ENCODE measurements around the gene ATP6V0E2.

ATP6V0E2 gene

DNA sequence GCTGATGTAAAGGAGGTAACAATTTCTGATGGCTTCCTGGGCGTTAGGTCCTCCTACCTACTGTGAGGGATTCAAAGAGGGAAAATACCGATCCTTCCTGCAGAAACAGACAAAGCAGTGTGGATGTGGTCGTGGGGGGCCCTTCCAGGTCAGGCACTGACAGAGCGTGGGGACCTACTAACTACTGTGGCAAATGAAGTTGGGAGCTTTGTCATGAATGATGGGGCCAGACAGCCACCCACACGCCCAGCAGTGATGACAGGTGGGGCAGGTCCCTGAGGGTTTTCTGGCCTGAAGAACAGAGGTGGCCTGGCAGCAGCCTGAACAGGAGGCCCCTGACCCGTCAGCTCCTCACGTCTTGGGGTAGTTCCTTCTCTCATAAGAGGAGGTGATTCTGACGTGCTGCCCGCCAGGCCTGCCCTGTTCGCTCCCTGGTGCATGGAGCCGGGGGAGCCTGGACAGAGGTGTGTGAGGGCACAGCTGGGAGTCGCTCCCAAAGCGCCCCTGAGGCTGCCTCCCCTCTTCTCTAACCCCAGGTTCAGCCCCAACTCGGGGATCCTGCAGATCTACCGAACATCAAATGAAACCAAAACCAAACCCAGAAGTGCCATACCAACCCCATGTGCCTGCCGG is 4.2 kb downstream of the ATP6V0E2 start:
- TF ChIP-seq, protein P1, sequence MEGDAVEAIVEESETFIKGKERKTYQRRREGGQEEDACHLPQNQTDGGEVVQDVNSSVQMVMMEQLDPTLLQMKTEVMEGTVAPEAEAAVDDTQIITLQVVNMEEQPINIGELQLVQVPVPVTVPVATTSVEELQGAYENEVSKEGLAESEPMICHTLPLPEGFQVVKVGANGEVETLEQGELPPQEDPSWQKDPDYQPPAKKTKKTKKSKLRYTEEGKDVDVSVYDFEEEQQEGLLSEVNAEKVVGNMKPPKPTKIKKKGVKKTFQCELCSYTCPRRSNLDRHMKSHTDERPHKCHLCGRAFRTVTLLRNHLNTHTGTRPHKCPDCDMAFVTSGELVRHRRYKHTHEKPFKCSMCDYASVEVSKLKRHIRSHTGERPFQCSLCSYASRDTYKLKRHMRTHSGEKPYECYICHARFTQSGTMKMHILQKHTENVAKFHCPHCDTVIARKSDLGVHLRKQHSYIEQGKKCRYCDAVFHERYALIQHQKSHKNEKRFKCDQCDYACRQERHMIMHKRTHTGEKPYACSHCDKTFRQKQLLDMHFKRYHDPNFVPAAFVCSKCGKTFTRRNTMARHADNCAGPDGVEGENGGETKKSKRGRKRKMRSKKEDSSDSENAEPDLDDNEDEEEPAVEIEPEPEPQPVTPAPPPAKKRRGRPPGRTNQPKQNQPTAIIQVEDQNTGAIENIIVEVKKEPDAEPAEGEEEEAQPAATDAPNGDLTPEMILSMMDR (IDR thresholded peaks at IDR 0.05; ENCODE audit: control insufficient read depth, insufficient read depth, low read depth, low read length, missing control alignments): no peak
- H3K4me3 ChIP-seq (ENCODE audit: control insufficient read depth, low read depth, low read length): no peak overlapping the region
- no peak for DNase-seq (ENCODE audit: low read depth)

DNA sequence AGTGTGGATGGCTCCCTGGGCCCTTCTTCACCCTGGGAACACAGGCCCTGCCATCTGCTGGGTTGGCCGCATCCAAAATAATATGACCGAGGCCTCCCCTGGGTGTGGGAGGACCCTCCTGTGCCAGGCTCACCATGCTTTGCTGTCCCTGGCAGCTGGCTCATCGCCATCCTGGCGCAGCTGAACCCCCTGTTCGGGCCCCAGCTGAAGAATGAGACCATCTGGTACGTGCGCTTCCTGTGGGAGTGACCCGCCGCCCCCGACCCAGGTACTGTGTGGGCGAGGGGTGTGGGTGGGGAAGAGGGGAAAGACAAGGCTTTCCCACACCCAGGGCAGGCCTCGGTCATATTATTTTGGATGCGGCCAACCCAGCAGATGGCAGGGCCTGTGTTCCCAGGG is 4.8 kb downstream of the ATP6V0E2 start:
- H3K4me3 ChIP-seq (ENCODE audit: control insufficient read depth, low read depth, low read length): no peak overlapping the region
- TF ChIP-seq, protein P1 (IDR thresholded peaks at IDR 0.05; ENCODE audit: control insufficient read depth, insufficient read depth, low read depth, low read length, missing control alignments): no peak
- no peak for DNase-seq (ENCODE audit: low read depth)

DNA sequence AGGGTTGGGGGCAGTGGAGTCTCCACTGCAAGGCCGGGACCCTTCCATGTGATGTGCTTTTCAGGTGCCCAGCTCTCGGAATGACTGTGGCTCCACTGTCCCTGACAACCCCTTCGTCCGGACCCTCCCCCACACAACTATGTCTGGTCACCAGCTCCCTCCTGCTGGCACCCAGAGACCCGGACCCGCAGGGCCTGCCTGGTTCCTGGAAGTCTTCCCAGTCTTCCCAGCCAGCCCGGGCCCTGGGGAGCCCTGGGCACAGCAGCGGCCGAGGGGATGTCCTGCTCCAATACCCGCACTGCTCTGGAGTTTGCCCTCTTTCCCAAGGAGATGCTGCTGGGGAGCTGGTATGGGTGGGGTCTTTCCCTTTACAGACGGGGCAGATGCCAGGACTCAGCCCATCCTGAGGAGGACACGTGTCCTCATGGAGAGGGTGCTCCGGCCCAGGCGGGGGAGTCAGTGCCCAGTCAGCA is 5.5 kb downstream of the ATP6V0E2 start:
- H3K4me3 ChIP-seq (ENCODE audit: control insufficient read depth, low read depth, low read length): no peak overlapping the region

DNA sequence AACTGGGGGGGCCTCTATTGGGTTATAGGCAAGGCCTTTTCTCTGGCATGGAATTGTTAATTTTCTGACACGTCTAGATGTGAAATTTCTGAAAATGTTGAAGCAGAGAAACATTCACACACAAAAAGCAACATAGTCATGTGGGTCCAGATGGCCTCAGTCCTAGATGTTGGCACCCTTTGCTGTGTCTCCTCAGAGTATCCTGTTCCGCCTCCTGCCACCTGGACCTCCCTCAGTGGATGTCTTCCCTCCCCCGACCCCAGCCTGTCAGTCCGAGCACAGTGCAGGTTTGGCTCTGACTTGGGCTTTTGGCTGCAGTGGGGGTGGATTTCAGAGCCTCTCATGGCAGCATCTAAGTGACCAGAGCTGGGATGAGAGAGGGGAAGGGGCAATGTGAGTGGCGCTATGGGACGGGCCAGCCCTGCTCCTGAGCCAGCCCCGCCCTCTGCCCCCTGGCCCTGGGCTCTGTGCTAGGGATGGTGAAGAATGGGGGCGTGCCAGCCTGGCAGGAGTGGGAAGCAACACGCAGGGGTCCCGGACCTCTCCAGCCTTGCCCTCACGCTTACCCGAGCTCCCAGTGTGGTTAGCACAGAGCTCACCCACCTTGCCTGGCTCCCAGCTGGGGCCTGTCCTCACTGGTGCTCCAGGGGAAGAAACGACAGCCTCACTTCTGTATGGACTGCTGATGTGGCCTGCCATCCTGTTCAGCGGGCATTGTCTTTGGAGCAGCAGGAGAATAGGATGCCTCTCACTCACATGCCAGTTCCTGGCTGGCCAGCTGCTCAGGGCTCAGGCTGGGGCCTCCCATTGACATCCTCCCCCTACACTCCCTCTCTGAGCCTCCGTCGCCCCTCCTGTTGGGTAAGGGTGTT is 6.2 kb downstream of the ATP6V0E2 start:
- no peak for DNase-seq (ENCODE audit: low read depth)
- TF ChIP-seq, protein P1 (IDR thresholded peaks at IDR 0.05; ENCODE audit: control insufficient read depth, insufficient read depth, low read depth, low read length, missing control alignments): no peak

More for the DNA sequence above, 5.5 kb downstream of the ATP6V0E2 start:
- TF ChIP-seq, protein P1 (IDR thresholded peaks at IDR 0.05; ENCODE audit: control insufficient read depth, insufficient read depth, low read depth, low read length, missing control alignments): no peak
- DNase-seq (ENCODE audit: low read depth): no peak

DNA sequence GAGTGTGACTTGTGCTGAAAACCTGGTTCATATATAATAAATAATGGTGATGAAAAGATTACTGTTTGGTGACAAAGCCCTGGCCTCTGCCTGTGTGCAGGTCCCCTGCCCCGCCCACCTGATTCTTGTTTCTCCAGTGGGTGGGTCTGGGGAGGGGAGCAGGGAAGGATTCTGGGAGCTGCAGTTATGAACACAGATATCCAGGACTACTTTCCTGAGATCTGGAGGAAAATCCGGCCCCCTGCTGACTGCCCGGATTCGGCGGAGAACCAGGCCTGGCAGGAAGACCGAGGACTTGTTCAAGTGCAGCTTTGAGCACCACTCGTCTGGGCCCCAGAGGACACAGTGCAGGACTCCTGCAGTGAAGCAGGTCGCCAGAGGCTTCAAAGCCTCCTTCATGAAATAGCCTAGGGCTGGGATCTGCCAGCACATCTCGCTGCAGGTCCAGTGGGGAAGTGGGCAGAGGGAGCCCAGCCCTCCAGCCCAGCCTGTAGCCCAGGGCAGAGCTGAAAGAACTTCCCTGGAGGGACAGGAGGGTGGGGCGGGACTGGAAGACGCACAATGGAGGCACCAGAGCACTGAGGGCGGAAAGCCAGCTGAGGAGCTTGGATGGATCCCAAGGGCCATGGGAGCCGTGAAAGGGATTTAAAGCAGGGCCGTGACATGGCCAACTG is 7.0 kb downstream of the ATP6V0E2 start:
- no peak overlapping the region for H3K4me3 ChIP-seq (ENCODE audit: control insufficient read depth, low read depth, low read length)
- DNase-seq (ENCODE audit: low read depth): no peak
- TF ChIP-seq, protein P1 (IDR thresholded peaks at IDR 0.05; ENCODE audit: control insufficient read depth, insufficient read depth, low read depth, low read length, missing control alignments): no peak

More for the DNA sequence above, 6.2 kb downstream of the ATP6V0E2 start:
- H3K4me3 ChIP-seq (ENCODE audit: control insufficient read depth, low read depth, low read length): no peak overlapping the region

All from AG09309 (cell line).